ENCODE data around the gene ABTB1. TPM values are rescaled to one million over a fixed set of nuclear protein-coding genes. Genes with fewer than 3 reads are reported as not detected.
A peak's percentile ranks its signal among the peaks of the same experiment; 100 is the strongest.

The ABTB1 gene
- total and polyA plus RNA-seq, 2 experiments from 2014 or later: 3.7 to 5.7 TPM

- TF ChIP-seq EZH2phosphoT487 (IDR thresholded peaks at IDR 0.05; ENCODE audit: unreplicated experiment) (no peak), REST (IDR thresholded peaks at IDR 0.05; ENCODE audit: unreplicated experiment) (no peak), EZH2 (IDR thresholded peaks at IDR 0.05; ENCODE audit: low read depth, unreplicated experiment) (no peak), JUNB (IDR thresholded peaks at IDR 0.05; ENCODE audit: unreplicated experiment) (no peak), POLR2AphosphoS5 (IDR thresholded peaks at IDR 0.05; ENCODE audit: low read depth) (no peak), NANOG (IDR thresholded peaks at IDR 0.05; ENCODE audit: borderline replicate concordance) (no peak), CREB1 (CRISPR knock-in tag; IDR thresholded peaks at IDR 0.05; ENCODE audit: low read depth) (no peak), ZNF331 (CRISPR knock-in tag; IDR thresholded peaks at IDR 0.05; ENCODE audit: low read depth) (no peak), CTCF (conservative IDR thresholded peaks at IDR 0.05; ENCODE audit: low read depth in 2 of 2) (no peak), STAT1 (IDR thresholded peaks at IDR 0.05; ENCODE audit: unreplicated experiment) (no peak), ETS1 (IDR thresholded peaks at IDR 0.05) (no peak)
- Histone ChIP-seq H3K9me2 (ENCODE audit: insufficient read depth) (no peaks in the 10 kb centered on the region), H3F3A (replicated peaks; ENCODE audit: low read depth) (no peaks in the 10 kb centered on the region), H3K27ac (ENCODE audit: low read depth) (no peak overlapping the region), H2AFZ (peak overlapping the region; percentile 56), H3K36me3 (ENCODE audit: insufficient read depth) (no peaks in the 10 kb centered on the region), H3K4me2 (no peak overlapping the region), H3K4me1 (ENCODE audit: insufficient read depth) (peaks cover 9% of the 10 kb centered on the region), H4K20me1 (replicated peaks; ENCODE audit: insufficient read depth) (no peaks in the 10 kb centered on the region), H3K4me3 (no peak overlapping the region), H3K27me3 (ENCODE audit: insufficient read depth) (no peaks in the 10 kb centered on the region), H3K79me2 (replicated peaks; ENCODE audit: insufficient read depth) (no peaks in the 10 kb centered on the region)
- H3K27me3 Mint-ChIP-seq (ENCODE audit: insufficient read depth, low read depth, poor library complexity): peaks cover 8% of the 10 kb centered on the region
- H3K4me3 Mint-ChIP-seq: no peak overlapping the region
- no peaks in the 10 kb centered on the region for H3K36me3 Mint-ChIP-seq (ENCODE audit: low read depth)
- peaks cover 35% of the 10 kb centered on the region for H3K4me1 Mint-ChIP-seq
- DNase-seq (ENCODE audit: low spot score) (no peak), ATAC-seq (no peak)
- no peak overlapping the region for H3K27ac Mint-ChIP-seq
- no peaks in the 10 kb centered on the region for H3K9me3 Mint-ChIP-seq
These were observed 39.1 kb downstream of the ABTB1 start for GRCh38 chr3:127711896-127712295.
